GM12892 (cell line): ENCODE data around the gene QRSL1.

ENCODE experiments used
- POLR2A ChIP-seq: IDR thresholded peaks from 2 replicates; pipeline ENCODE4 v1.6.1; 2011; ENCODE audit warnings: low read depth, low read length, control low read depth
- POLR2AphosphoS5 ChIP-seq: IDR thresholded peaks from 2 replicates; pipeline ENCODE4 v1.6.1; 2011; ENCODE audit warnings: low read depth, low read length, control low read depth
- TAF1 ChIP-seq: IDR thresholded peaks from 2 replicates; pipeline ENCODE4 v1.6.1; 2011; ENCODE audit warnings: low read depth, mild to moderate bottlenecking, control low read depth, low read length, borderline replicate concordance

DNA sequence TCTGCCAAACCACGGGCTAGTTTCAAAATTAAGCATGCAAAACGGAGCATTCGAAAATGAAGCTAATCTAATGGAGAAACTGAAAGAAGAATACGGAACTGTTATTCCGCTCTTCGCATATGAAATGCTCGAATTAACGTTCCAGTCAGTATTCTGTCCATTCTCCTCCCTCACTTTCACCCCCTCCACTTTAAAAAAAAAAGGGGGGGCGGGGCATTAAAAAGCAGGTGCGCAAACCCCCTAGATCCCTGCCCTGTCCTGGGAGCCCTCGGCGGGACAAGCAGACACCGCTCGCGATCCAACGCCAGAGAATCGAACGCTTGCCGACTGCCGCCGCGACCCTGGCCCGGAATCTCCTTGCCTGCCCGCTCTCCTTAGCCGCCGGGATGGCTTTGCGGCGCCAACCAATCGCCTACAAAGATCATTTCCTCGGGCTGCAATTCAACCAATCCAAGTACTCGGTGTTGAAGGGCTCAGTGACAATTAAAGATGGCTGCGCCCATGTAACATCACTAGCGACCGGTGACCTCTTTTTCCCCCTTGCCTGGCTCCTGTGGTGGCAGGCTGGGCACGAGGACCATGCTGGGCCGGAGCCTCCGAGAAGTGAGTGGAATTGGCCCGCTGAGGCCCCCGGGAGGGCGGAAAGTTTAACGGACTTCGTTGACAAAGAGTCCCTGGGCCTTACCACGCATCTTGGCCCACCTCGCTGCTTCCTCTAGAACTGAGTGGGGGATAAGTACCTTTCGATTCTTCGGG is at the start of gene QRSL1, which contains the start of gene RTN4IP1:
- peak; percentile 72; the same call in 1 of the 2 replicates for TF ChIP-seq POLR2A
- peak; percentile 72 for TF ChIP-seq POLR2AphosphoS5
- TF ChIP-seq TAF1, result peak; percentile 83
